Chondrocyte (in vitro differentiated cells): Measurements from ENCODE around the gene YES1. TPM values are rescaled to one million over a fixed set of nuclear protein-coding genes. Genes with fewer than 3 reads are reported as not detected.

Source experiments
- DNase-seq: peaks from one replicate; pipeline ENCODE4 v3.0.0; 2021; ENCODE audit warnings: mixed read lengths, low spot score
- H3K27ac Mint-ChIP-seq: one replicate; pipeline ENCODE4 v1.8.0; 2021; ENCODE audit warnings: mild to moderate bottlenecking, moderate library complexity, mixed read lengths; ENCODE audit not compliant: unreplicated experiment
- H3K27me3 Mint-ChIP-seq: 2 replicates; pipeline ENCODE4 v1.8.0; 2021; ENCODE audit warnings: low read depth, mixed read lengths
- H3K36me3 Mint-ChIP-seq: 2 replicates; pipeline ENCODE4 v1.8.0; 2021; ENCODE audit warnings: low read depth, mixed read lengths
- H3K4me1 Mint-ChIP-seq: 2 replicates; pipeline ENCODE4 v1.8.0; 2021; ENCODE audit warnings: low read depth, mild to moderate bottlenecking, mixed read lengths
- H3K4me3 Mint-ChIP-seq: one replicate; pipeline ENCODE4 v1.8.0; 2021; ENCODE audit warnings: mild to moderate bottlenecking, moderate library complexity, mixed read lengths; ENCODE audit not compliant: unreplicated experiment
- H3K9me3 Mint-ChIP-seq: 2 replicates; pipeline ENCODE4 v1.8.0; 2021; ENCODE audit warnings: low read depth, mixed read lengths
- CTCF ChIP-seq: fragments of 200-600 bp; sonication (generic); IDR thresholded peaks from 2 replicates; pipeline ENCODE4 v1.5.0; 2021; ENCODE audit warnings: antibody characterized with exemption, mild to moderate bottlenecking, moderate library complexity
- total RNA-seq: library from RNA; stranded (reverse); gene quantifications from 3 replicates; pipeline ENCODE4 v1.2.1, GENCODE V29; 2021

The YES1 gene
- total RNA-seq, 1 donor from 2014 or later = 38.0 TPM

GRCh38 chr18:744832-745597 lies 67.0 kb downstream of the YES1 start:
- no peaks in the 10 kb centered on the region for H3K9me3 Mint-ChIP-seq
- H3K4me3 Mint-ChIP-seq = no peak overlapping the region
- no peak for DNase-seq
- no peak overlapping the region for H3K27ac Mint-ChIP-seq
- H3K4me1 Mint-ChIP-seq = peaks cover 4% of the 10 kb centered on the region
- peaks cover 6% of the 10 kb centered on the region for H3K36me3 Mint-ChIP-seq
- TF ChIP-seq CTCF = no peak
- H3K27me3 Mint-ChIP-seq = no peaks in the 10 kb centered on the region

GRCh38 chr18:741931-742512 lies 70.0 kb downstream of the YES1 start:
- H3K27ac Mint-ChIP-seq = no peak overlapping the region
- DNase-seq = no peak
- peaks cover 8% of the 10 kb centered on the region for H3K4me1 Mint-ChIP-seq
- H3K4me3 Mint-ChIP-seq = no peak overlapping the region
- no peaks in the 10 kb centered on the region for H3K27me3 Mint-ChIP-seq
- H3K36me3 Mint-ChIP-seq = peaks cover 5% of the 10 kb centered on the region
- TF ChIP-seq CTCF = peak; percentile 91
- no peaks in the 10 kb centered on the region for H3K9me3 Mint-ChIP-seq

- Mint-ChIP-seq H3K4me1 (no peaks in the 10 kb centered on the region), H3K4me3 (no peak overlapping the region), H3K36me3 (peaks cover 29% of the 10 kb centered on the region), H3K27ac (no peak overlapping the region), H3K27me3 (no peaks in the 10 kb centered on the region), H3K9me3 (no peaks in the 10 kb centered on the region)
- no peak for DNase-seq
- no peak for TF ChIP-seq CTCF
Observed at GRCh38 chr18:732371-732770, 79.7 kb downstream of the YES1 start.

GRCh38 chr18:731185-731584 lies 80.9 kb downstream of the YES1 start:
- Mint-ChIP-seq H3K4me1 (no peaks in the 10 kb centered on the region), H3K27me3 (no peaks in the 10 kb centered on the region), H3K4me3 (no peak overlapping the region), H3K27ac (no peak overlapping the region), H3K9me3 (no peaks in the 10 kb centered on the region), H3K36me3 (peaks cover 29% of the 10 kb centered on the region)
- TF ChIP-seq CTCF = no peak
- no peak for DNase-seq

- H3K9me3 Mint-ChIP-seq = no peaks in the 10 kb centered on the region
- no peak for TF ChIP-seq CTCF
- no peak for DNase-seq
- H3K36me3 Mint-ChIP-seq = peaks cover 27% of the 10 kb centered on the region
- H3K4me3 Mint-ChIP-seq = no peak overlapping the region
- H3K27me3 Mint-ChIP-seq = no peaks in the 10 kb centered on the region
- H3K4me1 Mint-ChIP-seq = no peaks in the 10 kb centered on the region
- H3K27ac Mint-ChIP-seq = no peak overlapping the region
Observed at GRCh38 chr18:730692-731091, 81.3 kb downstream of the YES1 start.
